ENCODE results near the gene LSMEM2.
"Not testable (repeated sequence)": the region's sequence is repeated elsewhere in the genome, so short reads cannot be mapped to it uniquely, and the experiment has no call there.

Gene LSMEM2

DNA sequence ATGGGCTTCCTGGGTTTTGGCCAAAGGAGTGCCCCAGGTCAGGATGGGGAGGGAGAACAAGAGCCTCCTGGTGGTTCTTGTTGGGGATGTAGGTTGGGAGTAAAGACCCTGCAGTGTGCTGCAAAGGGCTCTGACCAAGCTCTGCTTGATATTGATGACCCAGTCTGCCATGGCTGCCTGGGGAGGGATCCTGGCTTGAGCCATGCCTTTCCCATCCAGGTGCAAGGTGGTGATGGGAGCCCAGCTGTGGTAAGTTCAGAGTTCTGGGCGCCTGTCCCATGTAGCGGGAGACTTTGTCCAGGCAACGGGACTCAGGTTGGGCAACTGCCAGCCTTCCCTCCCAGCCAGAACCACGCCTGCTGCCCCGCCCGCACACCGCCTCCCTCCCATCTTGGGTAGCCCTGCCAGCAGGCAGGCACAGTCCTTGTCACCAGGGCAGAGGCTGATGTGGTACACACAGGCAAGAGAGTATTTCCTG lies 40.3 kb upstream of the LSMEM2 start:
- H3K36me3 ChIP-seq (ENCODE audit: insufficient read depth, low read length): peaks cover 17% of the 10 kb centered on the region
- peak overlapping the region; percentile 98 for H3K4me2 ChIP-seq (ENCODE audit: low read length)
- H3K4me3 ChIP-seq (ENCODE audit: low read length): peak overlapping the region; percentile 82
- peak overlapping the region; percentile 92 for H3K9ac ChIP-seq (ENCODE audit: low read depth, low read length)
- H3K4me1 ChIP-seq (ENCODE audit: control insufficient read depth, insufficient read depth, low read length): peaks cover 42% of the 10 kb centered on the region
- no peaks in the 10 kb centered on the region for H3K9me3 ChIP-seq (replicated peaks; ENCODE audit: low read length)
- no peaks in the 10 kb centered on the region for H3K27me3 ChIP-seq (ENCODE audit: control insufficient read depth, insufficient read depth, low read length)

DNA sequence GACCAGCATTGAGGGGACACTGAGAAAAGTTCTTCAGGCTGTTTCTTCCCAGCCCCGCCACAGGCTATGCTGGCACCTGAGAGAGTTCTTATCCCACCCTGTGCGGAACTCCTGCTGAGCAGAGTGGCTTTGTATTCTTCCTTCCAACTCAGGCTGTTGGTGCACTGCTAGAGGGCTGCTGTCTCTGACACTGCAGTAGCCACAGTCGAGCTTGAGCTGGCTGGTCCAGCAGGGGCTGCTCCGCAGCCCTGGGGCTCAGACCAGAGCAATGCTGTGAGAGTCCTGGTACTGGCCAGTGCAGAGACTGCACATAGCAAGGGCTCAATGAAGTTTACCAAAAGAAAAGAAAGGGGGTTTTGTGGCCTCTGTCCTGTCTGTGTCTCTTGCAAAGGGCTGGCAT lies 39.2 kb upstream of the LSMEM2 start:
- no peak overlapping the region for H3K9ac ChIP-seq (ENCODE audit: low read depth, low read length)
- no peaks in the 10 kb centered on the region for H3K27me3 ChIP-seq (ENCODE audit: control insufficient read depth, insufficient read depth, low read length)
- H3K36me3 ChIP-seq (ENCODE audit: insufficient read depth, low read length): peaks cover 22% of the 10 kb centered on the region
- H3K9me3 ChIP-seq (replicated peaks; ENCODE audit: low read length): no peaks in the 10 kb centered on the region
- H3K4me1 ChIP-seq (ENCODE audit: control insufficient read depth, insufficient read depth, low read length): peaks cover 48% of the 10 kb centered on the region
- H3K4me3 ChIP-seq (ENCODE audit: low read length): no peak overlapping the region
- peak overlapping the region; percentile 14 for H3K4me2 ChIP-seq (ENCODE audit: low read length)

DNA sequence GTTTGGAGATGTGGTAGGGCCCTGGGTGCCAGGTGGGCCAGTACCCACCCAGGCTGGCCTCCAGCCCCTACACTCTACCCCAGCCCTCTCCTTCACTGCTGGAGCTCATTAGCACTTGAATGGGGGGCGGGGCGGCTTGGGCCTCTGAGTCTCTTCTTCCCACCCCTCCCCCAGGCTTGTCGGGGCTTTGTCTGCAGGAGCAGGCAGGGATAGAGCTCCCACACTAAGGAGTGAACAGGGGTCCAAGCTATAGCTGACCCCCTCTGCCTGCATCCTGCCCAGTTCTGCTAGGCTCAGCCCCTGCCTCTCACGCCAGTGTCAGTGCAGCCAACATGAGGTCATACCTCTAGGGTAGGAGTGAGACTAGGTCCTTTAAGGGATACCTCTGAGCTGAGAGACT lies 37.7 kb upstream of the LSMEM2 start:
- H3K4me1 ChIP-seq (ENCODE audit: control insufficient read depth, insufficient read depth, low read length): peaks cover 57% of the 10 kb centered on the region
- no peak overlapping the region for H3K4me3 ChIP-seq (ENCODE audit: low read length)
- no peaks in the 10 kb centered on the region for H3K27me3 ChIP-seq (ENCODE audit: control insufficient read depth, insufficient read depth, low read length)
- H3K36me3 ChIP-seq (ENCODE audit: insufficient read depth, low read length): peaks cover 25% of the 10 kb centered on the region
- no peak overlapping the region for H3K4me2 ChIP-seq (ENCODE audit: low read length)
- H3K9ac ChIP-seq (ENCODE audit: low read depth, low read length): peak overlapping the region; percentile 8
- H3K9me3 ChIP-seq (replicated peaks; ENCODE audit: low read length): no peaks in the 10 kb centered on the region

DNA sequence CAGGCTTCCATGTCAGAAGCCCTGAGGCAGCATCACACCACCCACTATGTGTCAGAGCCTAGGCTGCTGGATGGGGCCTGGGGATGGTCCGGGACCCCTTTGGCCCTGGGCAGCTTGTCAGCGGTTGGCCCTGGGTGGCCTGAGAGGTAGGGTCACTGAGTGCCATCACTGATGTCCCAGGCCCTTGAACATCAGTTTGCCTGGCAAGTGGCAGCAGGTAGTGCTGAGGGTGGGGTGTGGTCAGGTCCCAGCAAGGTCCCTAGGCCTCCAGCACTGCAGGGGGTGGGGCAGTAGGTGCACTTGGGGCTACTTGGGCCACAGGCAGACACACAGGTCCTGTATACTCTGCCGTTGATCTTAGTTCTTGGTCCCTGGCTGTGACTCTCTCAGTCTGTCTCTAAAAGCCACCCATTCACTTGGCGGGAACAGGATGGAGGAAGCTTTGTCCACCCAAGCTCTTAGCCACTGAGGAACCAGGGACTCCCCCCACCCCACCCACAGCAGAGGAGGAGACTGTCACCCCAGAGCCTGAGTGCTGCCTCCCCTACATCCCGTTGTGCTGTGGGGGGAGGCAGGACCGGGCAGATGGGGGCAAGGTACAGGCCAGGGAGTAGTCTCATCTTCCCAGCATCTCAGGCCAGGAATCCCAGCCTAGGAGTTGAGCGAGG lies 37.0 kb upstream of the LSMEM2 start:
- Histone ChIP-seq H3K36me3 (ENCODE audit: insufficient read depth, low read length) (peaks cover 25% of the 10 kb centered on the region), H3K27me3 (ENCODE audit: control insufficient read depth, insufficient read depth, low read length) (no peaks in the 10 kb centered on the region), H3K9me3 (replicated peaks; ENCODE audit: low read length) (no peaks in the 10 kb centered on the region), H3K4me1 (ENCODE audit: control insufficient read depth, insufficient read depth, low read length) (peaks cover 64% of the 10 kb centered on the region), H3K9ac (ENCODE audit: low read depth, low read length) (peak overlapping the region; percentile 8), H3K4me3 (ENCODE audit: low read length) (no peak overlapping the region), H3K4me2 (ENCODE audit: low read length) (no peak overlapping the region)

- Histone ChIP-seq H3K4me1 (ENCODE audit: control insufficient read depth, insufficient read depth, low read length) (peaks cover 69% of the 10 kb centered on the region), H3K9me3 (replicated peaks; ENCODE audit: low read length) (no peaks in the 10 kb centered on the region), H3K9ac (ENCODE audit: low read depth, low read length) (peak overlapping the region; percentile 43), H3K36me3 (ENCODE audit: insufficient read depth, low read length) (peaks cover 25% of the 10 kb centered on the region), H3K27me3 (ENCODE audit: control insufficient read depth, insufficient read depth, low read length) (no peaks in the 10 kb centered on the region), H3K4me3 (ENCODE audit: low read length) (no peak overlapping the region), H3K4me2 (ENCODE audit: low read length) (peak overlapping the region; percentile 50)
Measured at GRCh38 chr3:50242381-50242770, 36.5 kb upstream of the LSMEM2 start.

DNA sequence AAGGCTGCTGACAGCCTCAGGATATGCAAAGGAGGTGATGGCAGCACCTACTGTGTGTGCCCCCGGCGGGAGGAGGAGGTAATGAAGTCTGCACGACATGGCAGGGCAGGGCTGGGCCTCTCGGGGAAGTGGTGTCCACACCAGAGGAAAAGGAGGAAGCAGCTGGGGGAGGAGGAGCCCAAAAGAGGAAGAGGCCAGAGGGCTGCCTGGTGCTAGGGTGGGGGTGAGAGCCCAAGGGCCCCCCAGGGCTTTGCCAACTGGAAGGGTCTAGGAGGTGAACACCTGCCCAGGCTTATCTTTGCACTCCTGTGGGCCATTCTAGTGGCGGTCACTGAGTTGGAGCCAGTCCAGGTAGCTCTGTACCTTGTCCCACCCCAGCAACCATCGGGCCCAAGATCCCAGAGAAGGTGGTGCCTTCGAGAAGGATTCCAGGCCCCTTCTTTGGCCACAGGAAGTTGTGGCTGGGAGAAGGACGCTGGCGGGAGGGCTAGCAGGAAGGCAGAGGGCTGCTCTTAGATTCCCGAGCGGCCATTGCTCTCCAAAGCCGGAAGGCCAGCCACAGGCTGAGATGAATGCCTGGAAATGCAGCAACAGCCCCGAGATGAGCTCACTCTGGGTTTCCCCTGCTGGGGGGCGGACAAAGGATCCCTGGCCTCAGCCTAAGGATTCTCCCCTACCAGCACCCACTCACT lies 35.9 kb upstream of the LSMEM2 start:
- H3K36me3 ChIP-seq (ENCODE audit: insufficient read depth, low read length): peaks cover 25% of the 10 kb centered on the region
- H3K27me3 ChIP-seq (ENCODE audit: control insufficient read depth, insufficient read depth, low read length): no peaks in the 10 kb centered on the region
- peaks cover 75% of the 10 kb centered on the region for H3K4me1 ChIP-seq (ENCODE audit: control insufficient read depth, insufficient read depth, low read length)
- H3K9me3 ChIP-seq (replicated peaks; ENCODE audit: low read length): no peaks in the 10 kb centered on the region
- peak overlapping the region; percentile 43 for H3K9ac ChIP-seq (ENCODE audit: low read depth, low read length)
- peak overlapping the region; percentile 50 for H3K4me2 ChIP-seq (ENCODE audit: low read length)
- no peak overlapping the region for H3K4me3 ChIP-seq (ENCODE audit: low read length)

DNA sequence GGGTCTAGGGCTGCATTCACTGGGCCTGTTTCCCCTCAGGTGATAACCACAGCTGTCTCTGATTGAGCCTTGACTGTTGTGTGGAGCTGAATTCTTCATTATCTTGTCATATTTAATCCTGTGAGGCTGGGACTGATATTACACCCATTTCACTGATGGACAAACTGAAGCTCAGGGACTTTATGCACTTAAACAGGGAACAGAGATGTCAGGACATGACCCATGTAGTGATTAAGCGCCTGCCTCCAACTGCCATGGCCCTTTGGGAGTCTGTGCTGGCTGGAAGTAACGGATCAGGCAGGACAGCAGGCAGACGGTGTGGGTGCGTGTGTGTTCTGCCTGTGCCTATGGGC lies 35.4 kb upstream of the LSMEM2 start:
- no peak overlapping the region for H3K4me3 ChIP-seq (ENCODE audit: low read length)

GRCh38 chr3:50244813-50245212 lies 34.1 kb upstream of the LSMEM2 start:
- Histone ChIP-seq H3K36me3 (ENCODE audit: insufficient read depth, low read length) (peaks cover 18% of the 10 kb centered on the region), H3K4me1 (ENCODE audit: control insufficient read depth, insufficient read depth, low read length) (peaks cover 79% of the 10 kb centered on the region)
- H3K9ac ChIP-seq (ENCODE audit: low read depth, low read length): not testable (repeated sequence)

More for the DNA sequence above, 35.4 kb upstream of the LSMEM2 start:
- peaks cover 25% of the 10 kb centered on the region for H3K36me3 ChIP-seq (ENCODE audit: insufficient read depth, low read length)
- no peaks in the 10 kb centered on the region for H3K27me3 ChIP-seq (ENCODE audit: control insufficient read depth, insufficient read depth, low read length)
- no peaks in the 10 kb centered on the region for H3K9me3 ChIP-seq (replicated peaks; ENCODE audit: low read length)
- H3K4me1 ChIP-seq (ENCODE audit: control insufficient read depth, insufficient read depth, low read length): peaks cover 75% of the 10 kb centered on the region
- peak overlapping the region; percentile 22 for H3K9ac ChIP-seq (ENCODE audit: low read depth, low read length)
- peak overlapping the region; percentile 50 for H3K4me2 ChIP-seq (ENCODE audit: low read length)

DNA sequence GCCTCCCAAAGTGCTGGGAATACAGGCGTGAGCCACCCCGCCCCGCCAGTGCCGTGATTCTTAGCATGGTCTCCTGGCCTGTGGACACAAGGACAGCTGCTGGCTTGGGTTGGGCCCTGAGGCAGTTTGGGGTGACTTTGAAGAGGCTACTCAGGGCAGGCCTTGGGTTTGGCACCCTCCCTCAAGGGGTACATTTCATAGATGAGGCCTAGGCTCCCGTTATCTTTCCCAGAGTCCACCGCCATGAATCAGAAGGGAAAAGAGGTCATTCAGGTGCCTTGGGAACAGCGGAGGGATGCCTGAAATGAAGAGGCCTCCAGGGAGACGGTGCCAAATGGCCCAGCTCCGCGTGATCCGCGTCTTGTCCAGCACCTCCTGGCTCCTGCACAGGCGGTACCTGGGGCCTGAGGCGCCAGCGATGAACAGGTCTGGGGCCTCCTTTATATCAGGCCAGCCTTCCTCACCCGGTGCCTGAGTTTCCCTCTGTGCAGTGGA lies 33.6 kb upstream of the LSMEM2 start:
- H3K27me3 ChIP-seq (ENCODE audit: control insufficient read depth, insufficient read depth, low read length): no peaks in the 10 kb centered on the region
- H3K4me1 ChIP-seq (ENCODE audit: control insufficient read depth, insufficient read depth, low read length): peaks cover 84% of the 10 kb centered on the region
- H3K9me3 ChIP-seq (replicated peaks; ENCODE audit: low read length): no peaks in the 10 kb centered on the region
- H3K36me3 ChIP-seq (ENCODE audit: insufficient read depth, low read length): peaks cover 16% of the 10 kb centered on the region
- peak overlapping the region; percentile 60 for H3K4me3 ChIP-seq (ENCODE audit: low read length)
- peak overlapping the region; percentile 87 for H3K4me2 ChIP-seq (ENCODE audit: low read length)
- H3K9ac ChIP-seq (ENCODE audit: low read depth, low read length): peak overlapping the region; percentile 83

More at GRCh38 chr3:50244813-50245212, 34.1 kb upstream of the LSMEM2 start:
- H3K4me2 ChIP-seq (ENCODE audit: low read length); H3K27me3 ChIP-seq (ENCODE audit: control insufficient read depth, insufficient read depth, low read length); H3K9me3 ChIP-seq (replicated peaks; ENCODE audit: low read length); H3K4me3 ChIP-seq (ENCODE audit: low read length): not testable (repeated sequence)

- Histone ChIP-seq H3K27me3 (ENCODE audit: control insufficient read depth, insufficient read depth, low read length) (no peaks in the 10 kb centered on the region), H3K4me1 (ENCODE audit: control insufficient read depth, insufficient read depth, low read length) (peaks cover 86% of the 10 kb centered on the region), H3K4me3 (ENCODE audit: low read length) (peak overlapping the region; percentile 60), H3K9ac (ENCODE audit: low read depth, low read length) (peak overlapping the region; percentile 83), H3K36me3 (ENCODE audit: insufficient read depth, low read length) (peaks cover 19% of the 10 kb centered on the region), H3K9me3 (replicated peaks; ENCODE audit: low read length) (no peaks in the 10 kb centered on the region), H3K4me2 (ENCODE audit: low read length) (peak overlapping the region; percentile 87)
Measured at GRCh38 chr3:50245831-50246516, 32.9 kb upstream of the LSMEM2 start.

DNA sequence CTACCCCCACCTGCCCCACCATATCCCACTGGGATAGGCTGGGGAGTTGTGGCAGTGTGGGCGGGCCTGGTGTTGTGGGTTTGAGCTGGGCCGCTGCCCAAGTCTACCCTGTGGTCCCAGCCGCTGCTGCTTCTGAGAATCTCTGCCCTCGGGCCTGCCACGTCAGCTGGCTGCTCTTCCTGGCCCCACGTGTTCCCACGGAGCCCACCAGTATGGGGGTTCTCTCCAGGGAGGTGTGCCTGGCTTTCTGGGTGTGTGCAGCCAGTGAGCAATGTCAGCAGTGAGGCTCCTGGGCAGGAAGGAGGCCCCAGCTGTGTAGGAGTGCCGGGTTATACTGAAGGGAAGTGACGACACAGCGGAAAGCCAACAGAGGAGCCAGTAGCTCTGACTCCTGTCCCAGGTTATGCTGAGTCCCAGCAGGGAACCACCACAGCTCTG lies 32.4 kb upstream of the LSMEM2 start:
- Histone ChIP-seq H3K9me3 (replicated peaks; ENCODE audit: low read length) (no peaks in the 10 kb centered on the region), H3K27me3 (ENCODE audit: control insufficient read depth, insufficient read depth, low read length) (no peaks in the 10 kb centered on the region), H3K36me3 (ENCODE audit: insufficient read depth, low read length) (peaks cover 20% of the 10 kb centered on the region), H3K9ac (ENCODE audit: low read depth, low read length) (peak overlapping the region; percentile 83), H3K4me3 (ENCODE audit: low read length) (peak overlapping the region; percentile 10), H3K4me2 (ENCODE audit: low read length) (peak overlapping the region; percentile 87), H3K4me1 (ENCODE audit: control insufficient read depth, insufficient read depth, low read length) (peaks cover 84% of the 10 kb centered on the region)

Measured in skeletal muscle satellite cell (primary cell).